Glutamatergic neuron (in vitro differentiated cells): ENCODE measurements around the gene GLIPR1. TPM values are rescaled to one million over a fixed set of nuclear protein-coding genes. Genes with fewer than 3 reads are reported as not detected.

ENCODE experiments used
- DNase-seq: peaks from one replicate; pipeline ENCODE4 v3.0.0; 2022
- H3K27ac Mint-ChIP-seq: one replicate; pipeline ENCODE4 v1.8.0; 2020; ENCODE audit warnings: mild to moderate bottlenecking, mixed read lengths, inconsistent platforms; ENCODE audit not compliant: unreplicated experiment
- H3K27me3 Mint-ChIP-seq: one replicate; pipeline ENCODE4 v1.8.0; 2020; ENCODE audit warnings: mild to moderate bottlenecking, moderate library complexity, mixed read lengths, inconsistent platforms; ENCODE audit not compliant: unreplicated experiment
- H3K36me3 Mint-ChIP-seq: one replicate; pipeline ENCODE4 v1.8.0; 2020; ENCODE audit warnings: mild to moderate bottlenecking, mixed read lengths, inconsistent platforms; ENCODE audit not compliant: unreplicated experiment
- H3K4me1 Mint-ChIP-seq: one replicate; pipeline ENCODE4 v1.8.0; 2020; ENCODE audit warnings: mild to moderate bottlenecking, low read depth, mixed read lengths, inconsistent platforms; ENCODE audit not compliant: unreplicated experiment
- H3K4me3 Mint-ChIP-seq: one replicate; pipeline ENCODE4 v1.8.0; 2020; ENCODE audit warnings: mild to moderate bottlenecking, mixed read lengths, inconsistent platforms; ENCODE audit not compliant: unreplicated experiment
- H3K9me3 Mint-ChIP-seq: one replicate; pipeline ENCODE4 v1.8.0; 2020; ENCODE audit warnings: mild to moderate bottlenecking, moderate library complexity, mixed read lengths, inconsistent platforms; ENCODE audit not compliant: unreplicated experiment
- total RNA-seq: library from RNA; stranded (reverse); fragmentation: NEBNext Ultra II Directional; extraction: Animal tissue kit (Norgen Biotek cat#: 25700); gene quantifications from one replicate; pipeline ENCODE4 v1.2.1, GENCODE V29; 2021; ENCODE audit not compliant: unreplicated experiment
- TF ChIP-seq, protein P1 (sequence below): fragments of 200-600 bp; sonication (generic); IDR thresholded peaks from one replicate; pipeline ENCODE4 v1.5.0; 2021; ENCODE audit not compliant: partially characterized antibody, unreplicated experiment

Gene GLIPR1
- total RNA-seq, 1 donor from 2014 or later: 0.25 TPM

DNA sequence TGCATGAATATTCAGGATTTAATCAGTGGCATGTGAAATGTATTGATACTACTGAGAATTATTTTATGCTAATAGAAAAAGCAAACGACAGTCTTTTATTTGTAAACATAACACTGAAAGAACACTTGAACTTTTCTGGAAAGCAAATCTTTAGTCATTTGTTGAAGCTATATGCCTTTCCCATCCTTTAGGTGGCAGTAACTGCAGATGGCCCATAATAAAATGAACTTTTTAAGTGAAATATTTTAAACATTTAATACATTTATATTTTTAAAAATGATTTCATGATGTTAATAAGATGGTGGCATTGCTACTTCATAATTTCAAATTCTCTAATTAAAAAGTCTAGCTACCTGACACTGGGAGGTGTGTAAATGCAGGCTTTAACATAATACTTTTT lies 44.7 kb downstream of the GLIPR1 start:
- Mint-ChIP-seq H3K4me3 (peak overlapping the region; percentile 84), H3K27me3 (peaks cover 4% of the 10 kb centered on the region), H3K4me1 (peaks cover 37% of the 10 kb centered on the region), H3K27ac (peak overlapping the region; percentile 96), H3K36me3 (peaks cover 14% of the 10 kb centered on the region), H3K9me3 (peaks cover 18% of the 10 kb centered on the region)
- DNase-seq: no peak
- TF ChIP-seq, protein P1, sequence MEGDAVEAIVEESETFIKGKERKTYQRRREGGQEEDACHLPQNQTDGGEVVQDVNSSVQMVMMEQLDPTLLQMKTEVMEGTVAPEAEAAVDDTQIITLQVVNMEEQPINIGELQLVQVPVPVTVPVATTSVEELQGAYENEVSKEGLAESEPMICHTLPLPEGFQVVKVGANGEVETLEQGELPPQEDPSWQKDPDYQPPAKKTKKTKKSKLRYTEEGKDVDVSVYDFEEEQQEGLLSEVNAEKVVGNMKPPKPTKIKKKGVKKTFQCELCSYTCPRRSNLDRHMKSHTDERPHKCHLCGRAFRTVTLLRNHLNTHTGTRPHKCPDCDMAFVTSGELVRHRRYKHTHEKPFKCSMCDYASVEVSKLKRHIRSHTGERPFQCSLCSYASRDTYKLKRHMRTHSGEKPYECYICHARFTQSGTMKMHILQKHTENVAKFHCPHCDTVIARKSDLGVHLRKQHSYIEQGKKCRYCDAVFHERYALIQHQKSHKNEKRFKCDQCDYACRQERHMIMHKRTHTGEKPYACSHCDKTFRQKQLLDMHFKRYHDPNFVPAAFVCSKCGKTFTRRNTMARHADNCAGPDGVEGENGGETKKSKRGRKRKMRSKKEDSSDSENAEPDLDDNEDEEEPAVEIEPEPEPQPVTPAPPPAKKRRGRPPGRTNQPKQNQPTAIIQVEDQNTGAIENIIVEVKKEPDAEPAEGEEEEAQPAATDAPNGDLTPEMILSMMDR: no peak

DNA sequence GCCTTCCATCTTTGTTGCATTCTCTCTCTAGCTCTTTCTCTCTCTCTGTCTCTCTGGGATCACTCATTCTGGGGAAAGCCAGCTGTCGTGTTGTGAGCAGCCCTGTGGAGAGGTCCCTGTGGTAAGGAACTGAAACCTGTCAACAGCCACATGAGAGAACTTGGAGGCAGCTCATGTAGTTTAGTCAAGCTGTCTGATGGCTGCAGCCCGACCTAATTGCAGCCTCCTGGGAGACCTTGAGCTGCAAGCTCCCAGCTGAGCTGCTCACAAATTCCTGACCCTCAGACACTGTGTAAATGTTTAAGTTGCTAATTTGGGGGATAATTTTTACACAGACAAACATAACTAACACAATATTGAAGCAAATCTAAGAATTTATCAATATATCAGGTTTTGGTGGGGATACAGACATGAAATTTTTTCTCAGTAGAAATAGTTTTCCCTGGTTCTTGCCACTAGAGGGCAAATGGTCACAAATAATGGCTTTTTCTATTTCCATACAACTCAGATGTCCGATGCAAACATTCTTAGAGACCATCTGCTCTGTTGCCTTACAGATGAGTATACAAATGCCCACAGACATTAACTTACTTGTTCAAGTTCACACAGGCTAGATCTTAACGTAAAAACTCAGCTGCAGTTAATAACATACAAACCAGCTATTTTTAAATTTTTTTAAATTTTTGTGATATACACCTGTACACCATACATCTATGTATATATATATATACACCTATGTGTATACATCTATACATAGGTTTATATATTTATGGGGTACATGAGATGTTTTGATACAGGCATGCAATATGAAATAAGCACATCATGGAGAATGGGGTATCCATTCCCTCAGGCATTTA lies 46.3 kb downstream of the GLIPR1 start:
- TF ChIP-seq, protein P1: peak; percentile 97
- Mint-ChIP-seq H3K27me3 (peaks cover 4% of the 10 kb centered on the region), H3K4me3 (peak overlapping the region; percentile 86), H3K27ac (peak overlapping the region; percentile 97), H3K4me1 (peaks cover 39% of the 10 kb centered on the region), H3K9me3 (peaks cover 12% of the 10 kb centered on the region), H3K36me3 (peaks cover 13% of the 10 kb centered on the region)
- DNase-seq: peak; percentile 76

DNA sequence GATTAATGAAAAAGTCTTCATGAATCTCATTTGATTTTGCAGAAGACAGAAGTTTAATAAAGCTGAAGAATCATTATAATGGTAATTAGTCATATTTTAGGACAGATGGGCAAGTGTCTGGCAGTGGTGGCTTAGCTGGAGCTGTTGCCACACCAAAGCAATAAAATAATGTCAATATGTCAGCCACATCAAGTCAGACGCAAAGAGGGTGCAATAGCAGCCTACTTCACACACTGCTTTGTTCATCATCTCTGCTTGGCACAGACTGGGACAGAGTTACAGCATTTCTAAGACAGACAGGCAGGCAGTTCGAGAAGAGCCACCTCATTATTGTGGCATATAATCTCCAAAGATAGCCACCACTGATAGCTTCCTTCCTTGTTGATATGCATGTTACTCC lies 47.7 kb downstream of the GLIPR1 start:
- Mint-ChIP-seq H3K27me3 (peaks cover 4% of the 10 kb centered on the region), H3K4me1 (peaks cover 39% of the 10 kb centered on the region), H3K36me3 (peaks cover 7% of the 10 kb centered on the region), H3K4me3 (peak overlapping the region; percentile 63), H3K27ac (peak overlapping the region; percentile 87), H3K9me3 (peaks cover 12% of the 10 kb centered on the region)
- TF ChIP-seq, protein P1: no peak
- no peak for DNase-seq

DNA sequence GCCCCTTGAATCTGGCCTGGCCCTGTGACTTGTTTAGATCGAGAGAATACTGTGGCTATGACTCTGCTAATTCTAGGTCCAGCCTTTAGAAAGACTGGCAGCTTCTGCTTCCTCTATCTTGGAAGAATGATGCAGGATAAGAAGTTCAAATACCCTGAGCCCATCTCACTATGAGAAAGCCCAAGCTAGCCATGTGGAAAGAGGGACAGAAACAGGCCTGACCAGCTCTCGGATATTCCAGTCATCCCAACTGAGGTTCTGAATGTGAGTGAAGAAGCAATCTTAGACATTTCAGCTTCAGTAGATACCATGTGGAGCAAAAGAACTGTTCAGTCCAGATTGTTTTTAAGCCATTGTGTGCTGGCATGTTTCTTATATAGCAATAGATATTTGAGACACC lies 48.1 kb downstream of the GLIPR1 start:
- Mint-ChIP-seq H3K27me3 (peaks cover 4% of the 10 kb centered on the region), H3K4me3 (no peak overlapping the region), H3K4me1 (peaks cover 39% of the 10 kb centered on the region)

More for the DNA sequence above, 48.1 kb downstream of the GLIPR1 start:
- Mint-ChIP-seq H3K36me3 (peaks cover 3% of the 10 kb centered on the region), H3K27ac (peak overlapping the region; percentile 87), H3K9me3 (peaks cover 11% of the 10 kb centered on the region)
- TF ChIP-seq, protein P1: no peak
- DNase-seq: no peak
